ENCODE results near the gene PRAME. TPM values are rescaled to one million over a fixed set of nuclear protein-coding genes. Genes with fewer than 3 reads are reported as not detected.

Gene PRAME
- total RNA-seq, 1 donor from 2014 or later, result 1.9 TPM

DNA sequence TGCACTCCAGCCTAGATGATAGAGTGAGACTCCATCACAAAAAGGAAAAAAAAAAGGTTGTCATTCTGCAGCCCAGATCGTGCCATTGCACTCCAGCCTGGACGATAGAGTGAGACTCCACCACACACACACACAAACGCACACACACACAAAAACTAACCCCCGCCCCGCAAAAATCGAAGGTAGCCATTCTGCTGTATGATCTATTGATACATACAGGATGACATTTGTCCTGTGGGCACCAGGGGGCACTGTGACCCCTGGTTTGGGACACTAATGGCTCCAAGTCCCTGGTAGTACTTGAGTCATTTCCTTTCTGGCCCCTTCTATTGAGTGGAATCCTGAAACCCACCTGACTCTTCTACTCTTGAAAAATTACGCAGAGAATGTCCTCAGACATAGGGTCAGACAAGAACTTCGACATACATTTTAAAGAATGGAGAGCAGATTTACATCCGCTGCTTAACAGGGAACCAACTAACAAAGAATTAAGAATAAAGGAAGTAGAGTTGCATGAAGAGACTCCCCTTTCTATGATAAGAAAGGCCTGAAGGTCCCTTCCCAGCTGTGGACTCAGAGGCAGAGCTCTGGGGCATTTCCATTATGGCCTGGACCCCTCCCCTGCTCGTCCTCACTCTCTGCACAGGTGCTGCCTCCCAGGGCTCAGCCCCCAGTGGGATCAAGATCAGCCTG, 35.0 kb upstream of the PRAME start:
- Mint-ChIP-seq H3K36me3 (ENCODE audit: unreplicated experiment) (peaks cover 8% of the 10 kb centered on the region), H3K4me1 (ENCODE audit: low read depth, unreplicated experiment) (peaks cover 17% of the 10 kb centered on the region), H3K27me3 (ENCODE audit: unreplicated experiment) (peaks cover 12% of the 10 kb centered on the region), H3K27ac (ENCODE audit: unreplicated experiment) (no peak overlapping the region), H3K9me3 (ENCODE audit: unreplicated experiment) (peaks cover 5% of the 10 kb centered on the region), H3K4me3 (ENCODE audit: unreplicated experiment) (no peak overlapping the region)
- TF ChIP-seq, protein P1, sequence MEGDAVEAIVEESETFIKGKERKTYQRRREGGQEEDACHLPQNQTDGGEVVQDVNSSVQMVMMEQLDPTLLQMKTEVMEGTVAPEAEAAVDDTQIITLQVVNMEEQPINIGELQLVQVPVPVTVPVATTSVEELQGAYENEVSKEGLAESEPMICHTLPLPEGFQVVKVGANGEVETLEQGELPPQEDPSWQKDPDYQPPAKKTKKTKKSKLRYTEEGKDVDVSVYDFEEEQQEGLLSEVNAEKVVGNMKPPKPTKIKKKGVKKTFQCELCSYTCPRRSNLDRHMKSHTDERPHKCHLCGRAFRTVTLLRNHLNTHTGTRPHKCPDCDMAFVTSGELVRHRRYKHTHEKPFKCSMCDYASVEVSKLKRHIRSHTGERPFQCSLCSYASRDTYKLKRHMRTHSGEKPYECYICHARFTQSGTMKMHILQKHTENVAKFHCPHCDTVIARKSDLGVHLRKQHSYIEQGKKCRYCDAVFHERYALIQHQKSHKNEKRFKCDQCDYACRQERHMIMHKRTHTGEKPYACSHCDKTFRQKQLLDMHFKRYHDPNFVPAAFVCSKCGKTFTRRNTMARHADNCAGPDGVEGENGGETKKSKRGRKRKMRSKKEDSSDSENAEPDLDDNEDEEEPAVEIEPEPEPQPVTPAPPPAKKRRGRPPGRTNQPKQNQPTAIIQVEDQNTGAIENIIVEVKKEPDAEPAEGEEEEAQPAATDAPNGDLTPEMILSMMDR (IDR thresholded peaks at IDR 0.05; ENCODE audit: partially characterized antibody, unreplicated experiment), result peak; percentile 75
- peak; percentile 78 for DNase-seq

DNA sequence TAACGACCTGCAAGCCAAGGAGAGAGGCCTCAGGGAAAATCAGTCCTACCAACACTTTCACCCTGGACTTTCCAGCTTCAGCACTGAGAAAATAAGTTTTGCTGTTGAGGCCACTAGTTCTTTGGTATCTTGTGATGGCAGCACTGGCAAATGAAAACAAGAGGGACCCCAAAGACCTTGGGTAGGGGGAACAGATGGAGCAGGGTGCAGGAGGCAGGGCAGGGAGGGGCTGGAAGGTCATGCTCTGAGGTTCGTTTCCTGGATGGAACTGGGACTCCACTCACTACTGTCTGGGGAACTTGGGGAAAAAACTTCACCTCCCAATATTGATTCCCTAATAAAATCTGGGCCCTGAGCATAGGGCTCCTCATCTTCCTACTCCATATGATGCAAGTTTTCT, 34.2 kb upstream of the PRAME start:
- Mint-ChIP-seq H3K36me3 (ENCODE audit: unreplicated experiment) (peaks cover 8% of the 10 kb centered on the region), H3K27ac (ENCODE audit: unreplicated experiment) (no peak overlapping the region), H3K27me3 (ENCODE audit: unreplicated experiment) (peaks cover 8% of the 10 kb centered on the region), H3K4me1 (ENCODE audit: low read depth, unreplicated experiment) (peaks cover 17% of the 10 kb centered on the region), H3K4me3 (ENCODE audit: unreplicated experiment) (no peak overlapping the region), H3K9me3 (ENCODE audit: unreplicated experiment) (peaks cover 1% of the 10 kb centered on the region)
- TF ChIP-seq, protein P1 (IDR thresholded peaks at IDR 0.05; ENCODE audit: partially characterized antibody, unreplicated experiment), result no peak
- no peak for DNase-seq

DNA sequence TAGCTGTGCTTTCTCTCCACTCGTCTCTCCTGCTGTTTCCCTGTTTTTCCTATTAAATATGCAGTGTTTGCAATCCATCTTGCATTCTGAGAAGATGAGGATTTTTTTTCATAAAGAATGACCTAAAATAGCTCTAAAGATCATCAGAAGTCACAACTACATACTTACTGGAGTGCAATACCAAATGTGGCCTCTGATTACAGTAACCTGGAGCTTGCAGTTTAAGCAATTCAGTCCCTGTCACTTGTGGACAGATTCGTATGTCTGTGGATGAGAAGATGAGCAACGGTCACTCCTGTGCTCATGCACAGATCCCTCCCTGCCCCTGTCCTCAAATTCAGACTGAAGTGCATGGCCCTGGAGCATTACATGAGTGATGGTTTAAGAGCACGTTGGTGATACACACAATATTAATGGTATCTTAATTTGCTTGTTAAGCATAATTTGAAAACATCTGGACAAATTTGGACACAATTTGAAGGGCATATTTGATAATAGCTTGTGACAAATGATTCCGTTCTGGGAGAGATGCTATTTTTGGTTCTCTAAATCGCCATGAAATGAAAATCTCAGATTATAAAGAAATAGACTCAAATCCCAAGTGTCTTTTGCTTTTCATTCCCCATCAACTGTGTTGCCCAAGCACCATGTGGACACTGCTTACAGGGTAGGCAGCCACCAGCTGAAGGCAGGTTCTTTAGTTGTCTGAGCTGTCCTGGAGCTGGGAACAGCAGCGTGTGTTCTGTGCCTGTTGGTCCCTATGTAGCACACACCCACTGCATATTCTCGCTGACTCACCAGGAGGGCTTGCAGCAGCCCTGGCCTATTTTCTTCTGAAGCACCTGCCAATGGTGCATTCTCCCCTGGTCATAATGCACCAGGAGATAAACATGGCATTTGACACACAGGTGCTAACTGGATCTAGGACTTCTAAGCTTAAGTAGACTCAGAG, 32.6 kb upstream of the PRAME start:
- TF ChIP-seq, protein P1 (IDR thresholded peaks at IDR 0.05; ENCODE audit: partially characterized antibody, unreplicated experiment), result peak; percentile 48
- Mint-ChIP-seq H3K9me3 (ENCODE audit: unreplicated experiment) (peaks cover 1% of the 10 kb centered on the region), H3K4me3 (ENCODE audit: unreplicated experiment) (no peak overlapping the region), H3K4me1 (ENCODE audit: low read depth, unreplicated experiment) (peaks cover 17% of the 10 kb centered on the region), H3K27me3 (ENCODE audit: unreplicated experiment) (peaks cover 6% of the 10 kb centered on the region), H3K27ac (ENCODE audit: unreplicated experiment) (no peak overlapping the region), H3K36me3 (ENCODE audit: unreplicated experiment) (no peaks in the 10 kb centered on the region)
- no peak for DNase-seq

DNA sequence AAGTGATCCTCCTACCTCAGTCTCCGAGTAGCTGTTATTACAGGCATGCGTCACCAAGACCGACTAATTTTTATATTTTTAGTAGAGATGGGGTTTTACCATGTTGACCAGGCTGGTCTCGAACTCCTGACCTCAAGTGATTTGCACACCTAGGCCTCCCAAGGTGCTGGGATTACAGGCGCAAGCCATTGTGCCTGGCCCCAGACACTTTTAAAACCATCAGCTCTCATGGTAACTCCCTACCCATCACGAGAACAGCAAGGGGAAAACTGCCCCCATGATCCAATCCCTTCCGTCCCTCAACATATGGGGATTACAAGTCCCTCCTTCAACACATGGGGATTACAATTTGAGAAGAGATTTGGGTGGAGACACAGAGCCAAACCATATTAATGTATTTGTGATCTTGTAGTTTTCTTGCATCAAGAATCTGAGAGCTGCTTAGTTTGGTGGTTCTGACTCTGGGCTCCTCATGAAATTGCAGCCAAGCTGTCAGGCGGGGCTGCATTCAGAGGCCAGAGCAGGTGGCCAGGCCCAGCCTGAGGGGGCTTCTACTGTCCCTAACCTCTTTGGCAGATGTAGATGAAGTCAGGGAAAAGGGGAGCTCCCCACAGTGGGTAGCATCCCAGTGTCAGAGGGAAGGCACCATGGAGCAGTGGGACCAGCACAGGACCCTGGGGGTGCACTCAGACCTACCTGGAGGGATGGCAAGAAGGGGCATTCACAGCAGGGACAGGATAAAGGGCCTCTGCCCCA, 31.2 kb upstream of the PRAME start:
- no peaks in the 10 kb centered on the region for H3K9me3 Mint-ChIP-seq (ENCODE audit: unreplicated experiment)
- H3K4me3 Mint-ChIP-seq (ENCODE audit: unreplicated experiment), result no peak overlapping the region
- DNase-seq, result no peak
- H3K4me1 Mint-ChIP-seq (ENCODE audit: low read depth, unreplicated experiment), result peaks cover 17% of the 10 kb centered on the region
- H3K27me3 Mint-ChIP-seq (ENCODE audit: unreplicated experiment), result peaks cover 3% of the 10 kb centered on the region
- no peaks in the 10 kb centered on the region for H3K36me3 Mint-ChIP-seq (ENCODE audit: unreplicated experiment)
- TF ChIP-seq, protein P1 (IDR thresholded peaks at IDR 0.05; ENCODE audit: partially characterized antibody, unreplicated experiment), result no peak
- no peak overlapping the region for H3K27ac Mint-ChIP-seq (ENCODE audit: unreplicated experiment)
